ENCODE measurements around the gene STUM. TPM values are rescaled to one million over a fixed set of nuclear protein-coding genes. Genes with fewer than 3 reads are reported as not detected.
"Not testable (repeated sequence)": the region's sequence is repeated elsewhere in the genome, so short reads cannot be mapped to it uniquely, and the experiment has no call there.

The STUM gene
- total RNA-seq, 1 donor from 2014 or later = 6.4 TPM

- H3K9me3 ChIP-seq = no peaks in the 10 kb centered on the region
- no peak overlapping the region for H3K4me3 ChIP-seq
- H3K27ac ChIP-seq = no peak overlapping the region
- H3K4me1 ChIP-seq = no peaks in the 10 kb centered on the region
- intact Hi-C loops (cut with DNase I) = no loop called here
- no peaks in the 10 kb centered on the region for H3K27me3 ChIP-seq
- DNase-seq (ENCODE audit: extremely low spot score in 2 of 2) = no peak
- TF ChIP-seq, protein P1, sequence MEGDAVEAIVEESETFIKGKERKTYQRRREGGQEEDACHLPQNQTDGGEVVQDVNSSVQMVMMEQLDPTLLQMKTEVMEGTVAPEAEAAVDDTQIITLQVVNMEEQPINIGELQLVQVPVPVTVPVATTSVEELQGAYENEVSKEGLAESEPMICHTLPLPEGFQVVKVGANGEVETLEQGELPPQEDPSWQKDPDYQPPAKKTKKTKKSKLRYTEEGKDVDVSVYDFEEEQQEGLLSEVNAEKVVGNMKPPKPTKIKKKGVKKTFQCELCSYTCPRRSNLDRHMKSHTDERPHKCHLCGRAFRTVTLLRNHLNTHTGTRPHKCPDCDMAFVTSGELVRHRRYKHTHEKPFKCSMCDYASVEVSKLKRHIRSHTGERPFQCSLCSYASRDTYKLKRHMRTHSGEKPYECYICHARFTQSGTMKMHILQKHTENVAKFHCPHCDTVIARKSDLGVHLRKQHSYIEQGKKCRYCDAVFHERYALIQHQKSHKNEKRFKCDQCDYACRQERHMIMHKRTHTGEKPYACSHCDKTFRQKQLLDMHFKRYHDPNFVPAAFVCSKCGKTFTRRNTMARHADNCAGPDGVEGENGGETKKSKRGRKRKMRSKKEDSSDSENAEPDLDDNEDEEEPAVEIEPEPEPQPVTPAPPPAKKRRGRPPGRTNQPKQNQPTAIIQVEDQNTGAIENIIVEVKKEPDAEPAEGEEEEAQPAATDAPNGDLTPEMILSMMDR (IDR thresholded peaks at IDR 0.05) = no peak
- TF ChIP-seq POLR2AphosphoS5 (IDR thresholded peaks at IDR 0.05; ENCODE audit: insufficient read depth in 1 of 2, low read depth in 1 of 2) (no peak), POLR2A (IDR thresholded peaks at IDR 0.05) (no peak)
- H3K36me3 ChIP-seq = no peaks in the 10 kb centered on the region
These were observed 45.0 kb downstream of the STUM start for GRCh38 chr1:226593541-226593940.

GRCh38 chr1:226596531-226597165 is 48.1 kb downstream of the STUM start:
- H3K4me1 ChIP-seq = peaks cover 2% of the 10 kb centered on the region
- no peak overlapping the region for H3K27ac ChIP-seq
- no peaks in the 10 kb centered on the region for H3K27me3 ChIP-seq
- no peak overlapping the region for H3K4me3 ChIP-seq
- TF ChIP-seq POLR2AphosphoS5 (IDR thresholded peaks at IDR 0.05; ENCODE audit: insufficient read depth in 1 of 2, low read depth in 1 of 2) (no peak), POLR2A (IDR thresholded peaks at IDR 0.05) (no peak)
- TF ChIP-seq, protein P1 (IDR thresholded peaks at IDR 0.05) = no peak
- intact Hi-C loops (cut with DNase I) = no loop called here
- DNase-seq (ENCODE audit: extremely low spot score in 2 of 2) = no peak
- no peaks in the 10 kb centered on the region for H3K36me3 ChIP-seq
- no peaks in the 10 kb centered on the region for H3K9me3 ChIP-seq

DNA sequence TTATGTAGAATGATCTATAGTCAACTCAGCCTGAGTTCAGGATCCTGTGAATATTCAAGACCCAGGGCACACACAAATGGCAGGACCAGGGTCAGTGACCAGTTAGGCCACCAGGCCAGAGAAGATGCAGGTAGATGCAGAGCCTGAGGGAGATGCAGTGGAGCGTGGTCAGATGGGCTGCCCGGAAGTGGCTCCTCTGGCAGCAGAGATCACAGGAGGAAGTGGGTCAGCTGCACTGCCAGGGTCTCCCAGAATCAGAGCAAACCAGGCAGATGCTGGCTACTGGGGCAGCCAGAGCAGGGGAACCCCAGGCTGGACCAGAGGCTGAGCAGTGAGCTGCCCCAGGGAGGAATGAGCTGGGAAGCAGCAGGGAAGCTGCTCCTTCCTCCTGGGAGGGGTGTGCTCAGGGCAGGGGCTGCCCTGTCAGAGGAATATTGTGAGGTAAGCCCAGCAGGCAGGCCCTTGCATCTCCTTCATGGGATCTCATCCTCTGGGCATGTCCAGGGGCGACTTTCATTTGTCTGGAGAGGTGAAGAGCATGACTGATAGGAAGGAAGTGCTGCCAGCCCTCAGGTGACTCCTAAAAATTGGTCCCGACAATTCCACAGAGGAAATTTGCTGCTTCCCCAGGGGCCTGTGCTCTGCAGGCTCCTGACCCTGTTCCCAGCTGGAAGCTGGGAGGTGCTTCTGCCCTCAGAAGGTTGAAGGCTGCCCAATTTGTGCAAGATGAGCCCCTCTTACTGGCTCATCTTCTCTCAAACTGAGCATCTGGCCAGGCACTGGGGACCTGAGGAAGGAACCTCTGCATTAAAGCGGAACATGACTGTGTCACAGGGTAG is 49.3 kb downstream of the STUM start:
- Histone ChIP-seq H3K27me3 (no peaks in the 10 kb centered on the region), H3K9me3 (no peaks in the 10 kb centered on the region), H3K27ac (no peak overlapping the region), H3K4me1 (peaks cover 14% of the 10 kb centered on the region), H3K36me3 (no peaks in the 10 kb centered on the region), H3K4me3 (no peak overlapping the region)
- TF ChIP-seq, protein P1 (IDR thresholded peaks at IDR 0.05) = no peak
- no peak for DNase-seq (ENCODE audit: extremely low spot score in 2 of 2)
- intact Hi-C loops (cut with DNase I) = no loop called here

DNA sequence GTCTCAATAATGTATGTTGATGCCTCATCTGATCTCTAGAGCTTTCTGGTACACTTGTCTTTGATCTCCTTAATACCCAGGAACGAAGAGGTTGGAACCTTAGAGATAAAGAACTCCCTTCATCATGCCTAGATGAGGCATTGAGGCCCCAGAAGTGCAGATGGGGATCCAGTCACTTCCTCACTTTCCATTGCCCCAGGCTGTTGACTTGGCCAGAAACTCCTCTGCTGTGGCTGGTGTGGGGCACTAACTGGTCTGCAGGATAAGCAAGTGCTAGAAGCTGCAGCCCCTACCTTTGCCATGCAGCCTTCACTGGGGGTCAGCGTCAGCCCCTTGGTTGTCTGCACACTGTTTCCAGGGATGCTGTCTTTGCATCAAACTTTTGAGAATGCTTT is 49.9 kb downstream of the STUM start:
- TF ChIP-seq, protein P1 (IDR thresholded peaks at IDR 0.05) = no peak
- no peak for TF ChIP-seq POLR2A (IDR thresholded peaks at IDR 0.05)
- no peak for TF ChIP-seq POLR2AphosphoS5 (IDR thresholded peaks at IDR 0.05; ENCODE audit: insufficient read depth in 1 of 2, low read depth in 1 of 2)
- no peak overlapping the region for H3K4me3 ChIP-seq
- peaks cover 20% of the 10 kb centered on the region for H3K4me1 ChIP-seq
- H3K27ac ChIP-seq = no peak overlapping the region
- intact Hi-C loops (cut with DNase I) = no loop called here
- DNase-seq (ENCODE audit: extremely low spot score in 2 of 2) = no peak
- no peaks in the 10 kb centered on the region for H3K9me3 ChIP-seq
- no peaks in the 10 kb centered on the region for H3K27me3 ChIP-seq
- H3K36me3 ChIP-seq = no peaks in the 10 kb centered on the region

GRCh38 chr1:226598955-226599354 is 50.4 kb downstream of the STUM start:
- H3K27ac ChIP-seq; H3K36me3 ChIP-seq; H3K9me3 ChIP-seq; DNase-seq (ENCODE audit: extremely low spot score in 2 of 2); intact Hi-C loops (cut with DNase I); H3K4me3 ChIP-seq; H3K27me3 ChIP-seq: not testable (repeated sequence)
- peaks cover 25% of the 10 kb centered on the region for H3K4me1 ChIP-seq
